ENCODE data around the gene ARHGAP8. TPM values are rescaled to one million over a fixed set of nuclear protein-coding genes. Genes with fewer than 3 reads are reported as not detected.

ARHGAP8 gene
- total RNA-seq, 2 experiments from 2014 or later: 5.7 to 6.3 TPM

- Mint-ChIP-seq H3K9me3 (no peaks in the 10 kb centered on the region), H3K4me1 (ENCODE audit: low read depth) (no peaks in the 10 kb centered on the region), H3K36me3 (ENCODE audit: low read depth) (no peaks in the 10 kb centered on the region), H3K27me3 (peaks cover 3% of the 10 kb centered on the region), H3K4me3 (no peak overlapping the region), H3K27ac (no peak overlapping the region)
- H3K27ac ChIP-seq (ENCODE audit: low read depth in 1 of 2, low read length in 2 of 2): no peak overlapping the region
- DNase-seq (no peak), ATAC-seq (ENCODE audit: poor library complexity) (no peak)
- H3K4me1 ChIP-seq (ENCODE audit: insufficient read depth, low read length): no peaks in the 10 kb centered on the region
- TF ChIP-seq, protein P1, sequence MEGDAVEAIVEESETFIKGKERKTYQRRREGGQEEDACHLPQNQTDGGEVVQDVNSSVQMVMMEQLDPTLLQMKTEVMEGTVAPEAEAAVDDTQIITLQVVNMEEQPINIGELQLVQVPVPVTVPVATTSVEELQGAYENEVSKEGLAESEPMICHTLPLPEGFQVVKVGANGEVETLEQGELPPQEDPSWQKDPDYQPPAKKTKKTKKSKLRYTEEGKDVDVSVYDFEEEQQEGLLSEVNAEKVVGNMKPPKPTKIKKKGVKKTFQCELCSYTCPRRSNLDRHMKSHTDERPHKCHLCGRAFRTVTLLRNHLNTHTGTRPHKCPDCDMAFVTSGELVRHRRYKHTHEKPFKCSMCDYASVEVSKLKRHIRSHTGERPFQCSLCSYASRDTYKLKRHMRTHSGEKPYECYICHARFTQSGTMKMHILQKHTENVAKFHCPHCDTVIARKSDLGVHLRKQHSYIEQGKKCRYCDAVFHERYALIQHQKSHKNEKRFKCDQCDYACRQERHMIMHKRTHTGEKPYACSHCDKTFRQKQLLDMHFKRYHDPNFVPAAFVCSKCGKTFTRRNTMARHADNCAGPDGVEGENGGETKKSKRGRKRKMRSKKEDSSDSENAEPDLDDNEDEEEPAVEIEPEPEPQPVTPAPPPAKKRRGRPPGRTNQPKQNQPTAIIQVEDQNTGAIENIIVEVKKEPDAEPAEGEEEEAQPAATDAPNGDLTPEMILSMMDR (IDR thresholded peaks at IDR 0.05): no peak
- ChIA-PET CTCF (no interaction called here), POLR2A (no interaction called here)
- no peaks in the 10 kb centered on the region for H3K36me3 ChIP-seq (ENCODE audit: insufficient read depth, low read length)
- H3K27me3 ChIP-seq (ENCODE audit: control insufficient read depth in 1 of 2, insufficient read depth in 2 of 2, low read length in 2 of 2): peaks cover 0 to 3% of the 10 kb centered on the region in 2 experiments
- intact Hi-C loops (cut with DNase I, micrococcal nuclease): no loop called here
- no peak overlapping the region for H3K4me3 ChIP-seq (ENCODE audit: low read length)
- H3K9me3 ChIP-seq (ENCODE audit: control insufficient read depth in 1 of 2, insufficient read depth in 1 of 2, low read length in 2 of 2): peaks cover 0 to 6% of the 10 kb centered on the region in 2 experiments
Measured at GRCh38 chr22:44861245-44861644, 108.9 kb downstream of the ARHGAP8 start.

- ATAC-seq (ENCODE audit: poor library complexity) (no peak), DNase-seq (no peak)
- CTCF ChIA-PET: no interaction called here
- H3K4me1 Mint-ChIP-seq (ENCODE audit: low read depth): no peaks in the 10 kb centered on the region
- intact Hi-C loops (cut with DNase I, micrococcal nuclease): no loop called here
- Histone ChIP-seq H3K4me1 (ENCODE audit: insufficient read depth, low read length) (no peaks in the 10 kb centered on the region), H3K9me3 (ENCODE audit: control insufficient read depth in 1 of 2, insufficient read depth in 1 of 2, low read length in 2 of 2) (peaks cover 0 to 6% of the 10 kb centered on the region in 2 experiments), H3K27me3 (ENCODE audit: control insufficient read depth in 1 of 2, insufficient read depth in 2 of 2, low read length in 2 of 2) (peaks cover 0 to 3% of the 10 kb centered on the region in 2 experiments), H3K36me3 (ENCODE audit: insufficient read depth, low read length) (no peaks in the 10 kb centered on the region), H3K27ac (ENCODE audit: low read depth in 1 of 2, low read length in 2 of 2) (no peak overlapping the region), H3K4me3 (ENCODE audit: low read length) (no peak overlapping the region)
- no peak overlapping the region for H3K4me3 Mint-ChIP-seq
- H3K27ac Mint-ChIP-seq: no peak overlapping the region
- H3K36me3 Mint-ChIP-seq (ENCODE audit: low read depth): no peaks in the 10 kb centered on the region
- TF ChIP-seq, protein P1 (IDR thresholded peaks at IDR 0.05): no peak
- peaks cover 3% of the 10 kb centered on the region for H3K27me3 Mint-ChIP-seq
- POLR2A ChIA-PET: no interaction called here
- no peaks in the 10 kb centered on the region for H3K9me3 Mint-ChIP-seq
Measured at GRCh38 chr22:44862281-44862680, 109.9 kb downstream of the ARHGAP8 start.

DNA sequence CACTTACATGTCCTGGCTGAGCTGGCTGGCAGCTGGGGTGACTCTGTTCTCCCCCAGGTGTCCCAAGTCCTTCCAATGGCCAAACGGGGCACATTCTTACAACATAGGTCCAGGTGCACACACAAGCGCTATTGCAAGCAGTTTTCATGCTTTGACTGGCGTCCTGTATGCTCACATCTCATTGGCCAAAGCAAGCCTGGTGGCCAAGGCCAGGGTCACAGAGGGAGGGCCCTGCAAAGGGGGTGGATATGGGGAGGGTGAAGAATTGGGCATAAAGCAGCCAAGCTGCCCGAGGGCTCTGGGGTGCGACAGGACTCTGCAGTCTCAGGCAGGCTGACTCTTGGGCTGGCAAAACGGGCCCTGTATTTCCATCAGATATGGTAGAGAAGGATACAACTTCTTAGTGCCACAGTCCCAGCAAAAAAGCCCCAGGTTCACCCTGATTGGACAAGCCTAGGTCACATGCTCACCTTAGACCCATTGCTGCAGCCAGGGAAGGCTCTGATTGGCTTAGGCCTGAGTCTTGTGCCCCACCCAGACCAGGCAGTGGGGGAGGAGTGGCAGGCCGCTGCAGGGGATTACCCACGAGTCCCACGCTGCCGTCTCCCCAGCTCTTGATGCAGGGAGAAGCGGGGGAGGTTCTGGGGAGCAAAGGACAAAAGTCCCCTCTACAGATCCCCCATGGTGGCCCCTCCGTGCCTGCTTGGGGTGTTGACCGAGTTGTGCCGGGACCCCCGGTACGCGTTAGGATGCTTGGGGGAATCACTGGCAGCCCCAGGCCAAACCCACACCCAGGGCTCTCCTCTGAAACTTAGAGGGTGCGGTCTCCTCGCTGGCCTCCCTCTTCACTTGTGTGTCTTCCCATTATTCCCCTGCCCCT lies 110.8 kb downstream of the ARHGAP8 start:
- H3K27me3 Mint-ChIP-seq: peaks cover 3% of the 10 kb centered on the region
- H3K36me3 Mint-ChIP-seq (ENCODE audit: low read depth): no peaks in the 10 kb centered on the region
- Histone ChIP-seq H3K4me1 (ENCODE audit: insufficient read depth, low read length) (no peaks in the 10 kb centered on the region), H3K27ac (ENCODE audit: low read depth in 1 of 2, low read length in 2 of 2) (no peak overlapping the region), H3K9me3 (ENCODE audit: control insufficient read depth in 1 of 2, insufficient read depth in 1 of 2, low read length in 2 of 2) (peaks cover 0 to 6% of the 10 kb centered on the region in 2 experiments), H3K27me3 (ENCODE audit: control insufficient read depth in 1 of 2, insufficient read depth in 2 of 2, low read length in 2 of 2) (peaks cover 0 to 3% of the 10 kb centered on the region in 2 experiments), H3K36me3 (ENCODE audit: insufficient read depth, low read length) (no peaks in the 10 kb centered on the region), H3K4me3 (ENCODE audit: low read length) (no peak overlapping the region)
- intact Hi-C loops (cut with DNase I, micrococcal nuclease): no loop called here
- DNase-seq (no peak), ATAC-seq (ENCODE audit: poor library complexity) (no peak)
- no peak overlapping the region for H3K27ac Mint-ChIP-seq
- no peaks in the 10 kb centered on the region for H3K9me3 Mint-ChIP-seq
- TF ChIP-seq, protein P1 (IDR thresholded peaks at IDR 0.05): no peak
- CTCF ChIA-PET: no interaction called here
- POLR2A ChIA-PET: no interaction called here
- H3K4me3 Mint-ChIP-seq: no peak overlapping the region
- H3K4me1 Mint-ChIP-seq (ENCODE audit: low read depth): no peaks in the 10 kb centered on the region
